Upper lobe of right lung (tissue), 1 donor: Measurements from ENCODE around the gene ARMH3. TPM values are rescaled to one million over a fixed set of nuclear protein-coding genes. Genes with fewer than 3 reads are reported as not detected.

Experiments used
- ATAC-seq: fragments of 200-7000 bp; cut with Tn5 transposase; one replicate; pipeline ENCODE4 v1.9.1; 2020; ENCODE audit warnings: mild to moderate bottlenecking, moderate library complexity
- DNase-seq: peaks from one replicate; pipeline ENCODE4 v3.0.0-alpha.2; 2020
- H3K27ac ChIP-seq: fragments of 200-600 bp; one replicate; pipeline ENCODE4 v1.8.0; 2022
- H3K27me3 ChIP-seq: fragments of 200-600 bp; one replicate; pipeline ENCODE4 v1.8.0; 2022; ENCODE audit warnings: mild to moderate bottlenecking
- H3K36me3 ChIP-seq: fragments of 200-600 bp; one replicate; pipeline ENCODE4 v1.8.0; 2022
- H3K4me1 ChIP-seq: fragments of 200-600 bp; one replicate; pipeline ENCODE4 v1.8.0; 2022
- H3K4me3 ChIP-seq: fragments of 200-600 bp; one replicate; pipeline ENCODE4 v1.8.0; 2022; ENCODE audit warnings: mild to moderate bottlenecking
- H3K9me3 ChIP-seq: fragments of 200-600 bp; one replicate; pipeline ENCODE4 v1.8.0; 2022
- CTCF ChIP-seq: fragments of 200-600 bp; IDR thresholded peaks from one replicate; pipeline ENCODE4 v1.8.0; 2022; ENCODE audit warnings: antibody characterized with exemption
- intact Hi-C: fragments of 100-400 bp; cut with DNase I; formaldehyde crosslinking; loops from one replicate; pipeline ENCODE4 v1.11.0; 2022
- total RNA-seq: library from RNA; stranded (reverse); fragmentation: NEBNext Ultra II Directional; extraction: Animal tissue kit (Norgen Biotek cat#: 25700); gene quantifications from one replicate; pipeline ENCODE4 v1.2.1, GENCODE V29; 2021
- donor health status: DM: no; HTN: yes; CAD: no; lungs with severe emphysema.

Gene ARMH3
- total RNA-seq, 1 donor from 2014 or later = 37.2 TPM

DNA sequence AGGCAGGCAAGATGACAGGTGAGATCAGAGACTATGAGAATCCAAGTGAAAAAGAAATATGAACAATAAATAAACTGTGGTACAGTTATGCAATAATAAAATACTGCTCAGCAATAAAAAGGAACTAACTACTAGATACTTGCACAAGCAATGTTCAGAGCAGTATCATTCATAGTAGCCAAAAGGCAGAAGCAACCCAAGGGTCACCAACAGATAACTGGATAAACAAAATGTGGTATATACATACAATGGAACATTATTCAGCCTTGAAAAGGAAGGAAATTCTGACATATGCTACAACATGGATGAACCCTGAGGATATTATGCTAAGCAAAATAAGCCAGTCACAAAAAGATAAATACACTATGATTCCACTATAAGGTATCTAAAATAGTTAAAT lies 135.4 kb downstream of the ARMH3 start:
- no peak for DNase-seq

DNA sequence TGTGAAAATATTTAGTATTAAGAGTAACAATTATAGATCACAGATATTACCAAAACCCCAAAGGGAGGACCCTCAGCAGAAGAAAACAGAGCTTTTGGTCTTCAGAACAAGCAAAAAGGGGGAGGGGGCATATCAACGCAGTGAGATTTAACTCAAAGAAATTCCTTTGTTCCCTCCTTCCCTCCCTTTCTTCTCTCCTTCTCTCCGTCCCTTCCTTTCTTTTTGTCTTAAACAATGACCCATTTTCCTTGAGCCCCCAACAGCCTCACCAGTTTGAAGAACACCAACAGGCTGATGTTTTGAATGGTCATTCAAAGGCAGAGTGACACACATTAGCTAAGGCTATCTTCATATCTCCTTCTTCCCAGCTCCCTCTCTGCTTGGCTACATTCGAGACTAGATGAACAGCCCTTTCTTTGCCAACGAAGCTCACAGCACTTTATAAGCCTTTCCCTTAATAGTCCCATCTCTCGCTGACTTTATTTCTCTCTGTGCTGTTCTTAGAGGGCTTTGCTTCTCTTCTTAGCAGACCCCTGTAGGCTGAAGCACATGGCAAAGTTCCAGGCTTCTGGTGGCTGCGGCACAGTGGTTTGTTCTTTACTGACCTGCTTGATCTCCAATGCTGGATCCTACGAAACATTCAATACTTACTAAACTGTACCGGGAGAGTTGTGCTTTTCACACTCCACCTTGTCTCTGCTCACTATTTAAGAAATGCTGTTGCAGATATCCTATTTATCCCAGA lies 136.8 kb downstream of the ARMH3 start:
- Histone ChIP-seq H3K4me3 (no peak overlapping the region), H3K27ac (no peak overlapping the region), H3K36me3 (no peaks in the 10 kb centered on the region), H3K4me1 (peaks cover 4% of the 10 kb centered on the region), H3K9me3 (no peaks in the 10 kb centered on the region), H3K27me3 (no peaks in the 10 kb centered on the region)
- ATAC-seq (no peak), DNase-seq (no peak)
- TF ChIP-seq CTCF = no peak
- intact Hi-C loops = no loop called here

More for the DNA sequence above, 135.4 kb downstream of the ARMH3 start:
- Histone ChIP-seq H3K27ac (no peak overlapping the region), H3K27me3 (no peaks in the 10 kb centered on the region), H3K4me3 (no peak overlapping the region), H3K4me1 (peaks cover 4% of the 10 kb centered on the region), H3K36me3 (no peaks in the 10 kb centered on the region), H3K9me3 (no peaks in the 10 kb centered on the region)
- peak; percentile 69 for ATAC-seq
- TF ChIP-seq CTCF = no peak
- intact Hi-C loops = no loop called here

DNA sequence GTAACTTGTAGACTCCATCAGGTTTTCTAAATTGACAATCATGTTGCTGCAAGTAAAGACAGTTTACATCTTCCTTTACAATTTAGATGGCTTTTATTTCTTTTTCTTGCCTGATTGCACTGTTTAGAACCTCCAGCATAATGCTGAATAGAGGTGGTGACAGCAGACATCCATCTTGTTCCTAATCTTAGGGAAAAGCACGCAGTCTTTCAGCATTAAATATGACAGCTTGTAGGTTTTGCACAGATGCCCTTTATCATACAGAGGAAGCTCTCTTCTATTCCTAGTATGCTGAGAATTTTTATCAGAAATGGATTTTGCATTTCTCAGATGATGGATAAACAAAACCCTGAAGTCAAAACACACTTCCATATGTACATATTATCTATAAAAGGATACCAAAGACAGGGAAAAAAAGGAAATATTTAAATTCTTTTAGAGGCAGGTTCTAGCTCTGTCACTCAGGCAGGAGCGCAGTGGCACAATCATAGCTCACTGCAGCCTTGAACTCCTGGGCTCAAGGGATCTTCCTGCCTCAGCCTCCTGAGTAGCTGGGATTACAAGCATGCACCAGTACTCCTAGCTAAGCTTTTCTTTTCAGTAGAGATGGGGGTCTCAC lies 143.3 kb downstream of the ARMH3 start:
- ATAC-seq = no peak
- TF ChIP-seq CTCF = no peak
- H3K36me3 ChIP-seq = peaks cover 12% of the 10 kb centered on the region
- no peaks in the 10 kb centered on the region for H3K27me3 ChIP-seq
- intact Hi-C loops = no loop called here
- no peak overlapping the region for H3K4me3 ChIP-seq
- no peak for DNase-seq
- H3K27ac ChIP-seq = no peak overlapping the region
- H3K9me3 ChIP-seq = no peaks in the 10 kb centered on the region
- H3K4me1 ChIP-seq = no peaks in the 10 kb centered on the region

DNA sequence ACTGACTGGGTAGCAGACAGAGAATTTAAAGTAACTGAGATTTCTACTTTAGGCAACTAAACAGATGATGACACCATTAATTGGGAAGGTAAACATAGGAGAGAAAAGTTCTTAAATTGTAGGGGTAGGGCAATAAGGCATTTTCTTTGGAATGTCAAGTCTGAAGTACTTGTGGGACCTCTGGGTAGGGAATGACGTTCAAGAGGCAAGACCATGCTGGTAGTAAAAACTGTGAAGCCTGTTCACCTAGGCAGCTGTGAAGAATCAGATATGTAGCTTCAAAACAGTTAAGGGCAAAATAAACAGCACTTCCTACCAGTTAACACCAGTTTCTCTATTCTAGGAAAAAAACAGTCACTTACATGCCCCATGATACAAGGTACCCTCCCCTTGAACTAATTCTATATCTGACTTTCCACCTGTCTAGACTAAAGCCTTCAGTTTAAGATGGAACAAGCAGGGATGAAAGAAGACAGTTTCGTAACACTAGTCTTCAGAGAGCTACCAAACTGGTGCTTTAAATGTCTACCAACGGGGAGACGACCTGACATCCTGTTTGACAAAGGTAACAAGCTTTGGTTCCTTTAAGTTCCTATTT lies 149.3 kb downstream of the ARMH3 start:
- no peak for TF ChIP-seq CTCF
- Histone ChIP-seq H3K9me3 (no peaks in the 10 kb centered on the region), H3K4me1 (peaks cover 5% of the 10 kb centered on the region), H3K27me3 (no peaks in the 10 kb centered on the region), H3K27ac (no peak overlapping the region), H3K4me3 (no peak overlapping the region), H3K36me3 (peaks cover 20% of the 10 kb centered on the region)
- ATAC-seq = no peak
- intact Hi-C loops = no loop called here
- no peak for DNase-seq

DNA sequence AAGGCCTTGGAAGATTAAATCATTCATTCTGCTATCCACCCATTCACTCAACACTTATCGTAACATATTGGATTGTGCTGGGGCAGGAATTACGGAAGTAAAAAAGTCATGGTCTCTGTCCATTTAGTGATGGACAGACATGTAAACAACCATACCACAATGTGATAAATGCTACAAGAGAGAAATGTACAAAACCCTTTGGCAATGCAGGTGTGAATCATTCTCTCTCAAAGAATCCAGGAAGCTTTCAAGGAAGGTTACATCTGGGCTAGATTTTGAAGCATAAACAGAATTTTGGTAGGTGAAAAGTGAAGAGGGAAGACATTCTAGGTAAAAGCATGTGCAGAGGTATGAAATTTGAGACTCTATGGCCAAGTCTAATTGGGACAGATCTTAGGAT lies 150.7 kb downstream of the ARMH3 start:
- peaks cover 11% of the 10 kb centered on the region for H3K36me3 ChIP-seq
- intact Hi-C loops = no loop called here
- ATAC-seq = no peak
- no peaks in the 10 kb centered on the region for H3K9me3 ChIP-seq
- TF ChIP-seq CTCF = no peak
- no peak for DNase-seq
- no peak overlapping the region for H3K4me3 ChIP-seq
- no peaks in the 10 kb centered on the region for H3K27me3 ChIP-seq
- peaks cover 5% of the 10 kb centered on the region for H3K4me1 ChIP-seq
- H3K27ac ChIP-seq = no peak overlapping the region
